Urothelium cell line (cell line): ENCODE measurements around the gene KCNT2.

Experiments
- DNase-seq: peaks from one replicate; pipeline ENCODE4 v3.0.0; 2011; ENCODE audit warnings: low spot score, mixed read lengths
- FAIRE-seq: peaks from 2 replicates; lab custom pipeline; 2011; peaks lifted over from hg19 to GRCh38; lab: Jason Lieb, UNC

The KCNT2 gene

DNA sequence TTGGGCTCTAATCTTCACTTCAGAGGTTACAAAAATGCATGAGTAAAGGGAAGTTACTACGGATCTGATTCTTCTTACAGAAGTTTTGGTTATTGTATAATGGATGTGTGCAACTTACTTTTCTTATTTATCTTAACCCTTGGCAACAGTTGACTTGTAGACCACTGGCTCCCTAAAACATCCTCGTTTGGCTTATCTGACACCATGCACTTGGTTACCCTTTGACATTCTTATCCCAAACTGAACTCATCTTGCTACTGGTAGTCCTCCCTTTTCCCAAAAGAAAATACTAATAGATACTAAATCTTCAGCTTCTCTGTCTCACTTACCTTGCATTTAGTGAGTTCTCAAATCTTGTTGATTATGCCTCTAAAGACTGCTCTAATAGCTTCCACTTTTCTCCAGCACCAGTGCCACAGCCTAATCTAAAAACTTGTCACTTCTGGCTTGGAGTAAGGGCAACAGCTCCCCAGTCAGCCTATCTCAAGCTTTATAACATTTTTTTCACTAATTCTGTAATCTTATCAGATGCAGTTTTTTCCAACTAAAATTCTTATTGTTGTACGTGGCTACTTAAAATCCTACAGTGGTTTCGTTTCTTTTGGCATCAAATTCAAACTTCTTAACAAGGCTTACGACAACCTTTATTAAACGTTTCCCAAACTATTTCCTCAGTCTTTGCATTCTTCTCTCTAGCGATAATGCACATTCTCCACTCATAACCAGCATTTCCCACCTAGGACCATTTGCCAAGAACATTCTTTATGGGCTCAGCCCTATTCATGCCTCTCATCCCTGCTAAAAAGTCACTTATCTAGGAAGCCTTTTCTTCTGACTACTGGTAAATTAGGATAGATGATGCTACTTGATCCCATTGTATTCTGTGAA is 204.2 kb downstream of the KCNT2 start:
- FAIRE-seq (no peak), DNase-seq (no peak)

DNA sequence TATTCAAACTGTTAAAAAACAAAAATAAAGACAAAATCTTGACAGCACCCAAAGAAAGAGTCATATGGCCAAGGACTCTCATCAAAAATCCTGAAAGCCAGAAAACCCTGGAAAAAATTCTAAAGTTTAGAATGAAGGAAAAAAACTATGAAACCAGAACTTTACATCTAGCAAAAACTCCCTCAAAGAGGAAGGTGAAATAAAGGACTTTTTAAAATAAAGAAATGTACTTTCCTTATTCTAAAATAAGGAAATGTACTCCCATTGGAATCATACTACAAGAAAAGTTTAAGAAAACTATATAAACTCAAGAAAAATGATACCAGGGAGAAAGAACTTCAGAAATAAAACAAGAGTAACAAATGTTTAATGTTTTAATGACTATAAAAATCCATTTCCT is 206.3 kb downstream of the KCNT2 start:
- DNase-seq (no peak), FAIRE-seq (no peak)

DNA sequence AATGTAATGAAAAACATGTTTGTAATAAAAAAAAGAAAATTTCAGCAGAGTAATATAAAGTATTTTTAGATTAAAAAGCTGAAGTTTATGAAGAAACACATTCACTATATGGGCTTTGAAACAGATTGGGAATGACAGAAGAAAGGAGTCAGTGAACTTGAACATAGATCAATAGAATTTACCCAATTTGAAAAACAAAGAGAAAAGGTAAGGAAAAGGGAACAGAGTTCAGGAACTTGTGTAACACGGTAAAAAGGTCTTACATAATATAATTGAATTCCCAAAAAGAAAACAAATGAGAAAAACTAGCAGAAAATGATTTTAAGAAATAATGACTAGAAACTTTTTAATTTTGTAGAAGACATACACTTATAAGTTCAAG is 206.8 kb downstream of the KCNT2 start:
- no peak for FAIRE-seq
- no peak for DNase-seq

DNA sequence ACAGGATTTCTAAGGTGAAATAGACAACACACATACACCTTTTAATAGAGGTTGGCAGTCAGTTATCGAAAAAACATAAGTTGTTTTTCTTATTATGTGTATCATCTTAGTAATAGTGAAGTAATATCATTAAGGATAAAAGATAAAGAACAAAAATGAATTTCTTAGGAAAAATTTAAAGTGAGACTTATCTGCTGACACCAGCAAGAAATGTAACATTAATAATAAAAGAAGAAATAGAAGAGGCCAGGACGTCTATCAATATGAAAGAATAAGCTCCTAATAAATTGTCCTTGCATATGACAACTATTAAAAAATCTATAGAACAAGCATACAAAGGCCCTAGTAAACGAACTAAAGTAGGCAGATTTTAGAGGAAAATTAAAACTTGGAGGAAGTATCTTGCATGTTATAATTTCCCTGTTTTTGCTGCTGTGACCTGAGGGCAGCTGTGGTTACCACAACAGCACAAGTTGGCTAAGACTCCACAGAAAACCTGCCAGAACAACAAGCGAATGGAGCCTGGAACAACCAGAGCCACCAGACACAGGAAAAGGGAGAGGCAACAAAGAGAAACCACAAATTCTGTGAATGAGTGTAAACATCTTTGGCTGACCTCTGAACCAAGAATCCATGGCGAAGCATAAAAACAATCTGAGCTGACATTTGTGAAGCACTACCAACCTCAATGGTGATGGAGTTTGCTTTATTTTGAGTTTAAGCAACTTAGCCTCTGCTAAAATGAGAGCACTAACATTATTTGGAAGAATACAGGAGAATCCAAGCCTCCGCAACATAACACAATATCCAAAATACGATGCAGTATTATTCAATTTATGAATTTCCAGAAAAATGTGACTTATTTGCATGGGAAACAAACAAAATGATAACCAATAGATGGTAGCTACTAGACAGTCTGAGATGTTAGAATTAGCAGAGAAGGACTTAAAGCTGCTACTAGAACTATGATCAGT is 207.5 kb downstream of the KCNT2 start:
- DNase-seq (peak; percentile 17), FAIRE-seq (no peak)

DNA sequence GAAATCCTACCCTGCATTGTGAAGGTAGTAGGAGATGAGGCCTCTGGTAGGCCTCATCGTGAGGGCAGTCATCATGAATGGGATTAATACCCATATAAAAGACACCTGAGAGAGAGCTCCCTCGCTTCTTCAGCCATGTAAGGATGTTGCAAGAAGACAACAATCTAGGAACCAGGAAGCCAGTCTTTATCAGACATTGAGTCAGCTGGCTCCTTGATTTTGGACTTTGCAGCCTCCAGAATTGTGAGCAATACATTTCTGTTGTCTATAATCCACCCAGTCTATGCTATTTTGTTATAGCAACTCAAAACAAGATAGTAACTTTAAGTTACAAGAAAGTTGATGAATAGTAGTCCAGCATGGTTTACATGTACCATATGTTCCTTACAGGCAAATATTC is 208.5 kb downstream of the KCNT2 start:
- FAIRE-seq: no peak
- DNase-seq: no peak

DNA sequence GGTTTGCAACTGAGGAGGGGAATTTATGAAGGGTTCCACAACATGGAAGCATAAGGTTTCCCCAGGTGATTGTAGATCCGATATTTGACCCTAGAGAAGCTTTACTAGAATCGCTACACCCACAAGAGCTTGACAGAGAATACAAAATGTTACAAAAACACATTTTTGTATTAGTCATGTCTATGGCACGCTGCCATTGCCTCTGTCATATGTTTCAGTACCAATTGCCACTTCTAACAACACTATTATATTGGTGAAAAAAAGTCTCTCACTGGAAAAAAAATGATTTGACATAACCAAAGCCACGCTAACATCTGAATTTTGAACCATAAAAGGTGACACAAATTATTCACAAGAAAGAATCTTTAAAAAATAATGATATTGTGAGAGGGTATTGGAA is 214.5 kb downstream of the KCNT2 start:
- DNase-seq (peak; percentile 9), FAIRE-seq (no peak)

DNA sequence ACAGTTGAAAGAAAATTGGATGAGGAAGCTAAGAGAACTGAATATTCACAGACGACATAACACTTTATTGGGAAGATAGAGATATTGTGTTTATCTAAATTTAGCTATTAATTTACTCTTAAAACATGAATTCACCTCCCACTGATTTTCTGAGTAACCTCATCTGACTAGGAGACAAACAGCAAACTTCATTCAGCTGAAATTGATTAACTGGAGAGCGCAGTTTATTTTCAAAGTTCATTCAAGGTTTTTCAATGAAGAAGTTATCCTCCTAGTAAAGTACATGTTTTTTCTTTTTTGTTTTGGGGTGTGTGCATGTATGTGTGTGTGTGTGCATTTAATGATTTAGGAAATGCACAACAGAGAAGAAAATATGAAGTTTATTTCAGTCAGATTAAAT is 215.0 kb downstream of the KCNT2 start:
- DNase-seq (no peak), FAIRE-seq (no peak)

DNA sequence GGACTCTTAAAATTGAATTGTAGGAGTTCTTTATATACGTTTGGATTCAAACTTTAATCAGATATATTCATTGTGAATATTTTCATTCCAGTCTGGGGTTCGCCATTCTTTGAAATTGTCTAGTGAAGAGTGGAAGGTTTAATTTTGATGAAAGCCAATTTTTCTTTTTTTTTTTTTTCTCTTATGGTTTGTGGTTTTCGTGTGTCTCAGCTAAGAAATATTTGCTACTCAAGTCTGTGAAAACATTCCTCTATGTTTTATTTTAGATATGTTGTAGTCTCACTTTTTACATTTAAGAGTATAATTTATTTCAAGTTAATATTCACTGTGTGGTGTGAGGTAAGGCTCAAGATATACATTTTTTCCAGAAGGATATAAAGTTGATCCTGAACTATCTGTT is 220.5 kb downstream of the KCNT2 start:
- FAIRE-seq (no peak), DNase-seq (no peak)

DNA sequence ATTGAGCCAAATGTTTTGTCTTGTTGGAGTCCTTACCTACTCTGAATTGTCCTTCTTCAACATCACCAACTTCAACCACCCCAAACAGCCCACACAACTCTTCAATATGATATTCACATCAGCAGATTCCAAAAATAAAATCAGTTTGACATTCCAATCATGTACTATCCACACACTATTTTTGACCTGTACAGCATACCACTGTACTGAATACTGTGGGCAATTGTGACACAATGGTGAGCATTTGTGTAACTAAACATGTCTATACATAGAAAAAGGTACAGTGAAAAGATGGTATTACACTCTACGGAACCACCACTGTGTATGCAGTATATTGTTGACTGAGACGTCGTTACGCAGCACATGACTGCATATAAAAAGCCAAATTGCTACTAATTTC is 223.1 kb downstream of the KCNT2 start:
- no peak for FAIRE-seq

DNA sequence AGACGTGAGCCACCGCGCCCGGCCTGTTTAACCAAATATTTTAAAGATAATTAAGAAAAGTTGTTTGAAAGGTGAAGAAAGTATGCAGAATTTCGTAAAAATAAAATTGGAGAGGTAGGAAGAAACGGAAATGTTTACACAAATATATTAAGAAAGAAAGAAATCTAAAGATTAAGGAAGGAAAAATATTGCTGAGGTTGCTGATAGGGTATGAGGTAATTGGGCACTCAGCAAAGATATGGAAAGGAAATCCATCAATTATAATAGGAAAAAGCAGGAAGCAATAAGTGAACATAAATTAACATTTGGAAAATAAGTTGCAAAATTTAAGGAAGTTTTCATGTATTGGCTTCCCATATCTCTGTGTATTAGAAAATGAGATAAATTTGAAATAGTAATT is 225.9 kb downstream of the KCNT2 start:
- no peak for FAIRE-seq
- DNase-seq: no peak

More for the DNA sequence above, 223.1 kb downstream of the KCNT2 start:
- DNase-seq: no peak

DNA sequence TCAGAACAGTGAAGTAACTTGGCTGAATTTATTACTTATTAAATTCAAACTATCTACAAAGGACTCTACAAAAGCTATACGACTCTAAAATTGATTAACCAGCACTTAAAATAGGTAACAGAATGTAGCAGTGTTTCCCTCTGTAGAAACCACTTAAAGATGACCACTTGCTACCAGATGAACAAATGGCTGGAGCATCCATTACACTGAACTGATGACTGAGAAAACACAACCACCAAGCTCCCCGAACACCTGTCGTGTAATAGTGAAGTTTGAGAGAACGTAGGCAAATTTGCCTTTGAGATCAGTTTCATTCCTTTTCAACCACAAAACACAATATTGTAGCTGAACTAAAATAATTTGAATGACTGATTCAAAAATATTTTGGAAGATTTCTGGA is 226.7 kb downstream of the KCNT2 start:
- DNase-seq (no peak), FAIRE-seq (no peak)

DNA sequence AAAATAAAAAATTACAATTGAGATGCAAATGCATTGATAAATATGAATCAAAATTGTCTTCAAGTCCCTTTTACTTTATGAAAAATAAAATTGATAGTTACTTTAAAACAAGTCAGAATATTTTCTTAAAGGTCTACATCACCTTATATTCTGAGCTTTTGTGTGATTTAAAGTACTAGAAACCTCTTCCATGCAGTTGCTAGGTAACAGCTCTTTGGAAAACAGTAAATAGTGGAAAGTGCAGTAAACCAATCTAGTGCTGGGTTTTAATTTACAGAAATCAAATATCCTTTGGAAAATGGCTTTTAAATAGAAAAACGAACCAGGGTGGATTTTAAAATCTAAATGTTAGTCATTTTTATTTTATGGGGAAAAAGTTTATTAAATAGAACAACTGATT is 227.9 kb downstream of the KCNT2 start:
- DNase-seq: no peak
- FAIRE-seq: no peak

DNA sequence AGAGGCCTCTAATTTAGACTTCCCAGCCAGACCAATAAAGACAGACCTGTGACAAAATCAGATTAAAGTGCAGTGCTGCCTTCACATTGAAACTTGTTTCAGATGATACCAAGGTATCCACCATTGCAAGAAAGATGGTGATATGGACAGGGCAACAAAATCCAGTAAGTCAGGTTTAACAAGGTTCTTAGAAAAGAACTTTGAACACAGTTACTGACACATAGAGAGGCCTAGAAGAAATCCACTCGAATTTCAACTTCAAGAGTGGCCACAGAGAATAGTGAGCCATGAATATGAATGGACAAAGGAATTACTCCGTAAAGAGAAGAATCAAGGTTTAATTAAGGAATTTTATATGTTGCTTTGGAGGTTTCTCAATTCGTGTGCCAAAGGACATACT is 230.4 kb downstream of the KCNT2 start:
- no peak for FAIRE-seq
- DNase-seq: no peak

DNA sequence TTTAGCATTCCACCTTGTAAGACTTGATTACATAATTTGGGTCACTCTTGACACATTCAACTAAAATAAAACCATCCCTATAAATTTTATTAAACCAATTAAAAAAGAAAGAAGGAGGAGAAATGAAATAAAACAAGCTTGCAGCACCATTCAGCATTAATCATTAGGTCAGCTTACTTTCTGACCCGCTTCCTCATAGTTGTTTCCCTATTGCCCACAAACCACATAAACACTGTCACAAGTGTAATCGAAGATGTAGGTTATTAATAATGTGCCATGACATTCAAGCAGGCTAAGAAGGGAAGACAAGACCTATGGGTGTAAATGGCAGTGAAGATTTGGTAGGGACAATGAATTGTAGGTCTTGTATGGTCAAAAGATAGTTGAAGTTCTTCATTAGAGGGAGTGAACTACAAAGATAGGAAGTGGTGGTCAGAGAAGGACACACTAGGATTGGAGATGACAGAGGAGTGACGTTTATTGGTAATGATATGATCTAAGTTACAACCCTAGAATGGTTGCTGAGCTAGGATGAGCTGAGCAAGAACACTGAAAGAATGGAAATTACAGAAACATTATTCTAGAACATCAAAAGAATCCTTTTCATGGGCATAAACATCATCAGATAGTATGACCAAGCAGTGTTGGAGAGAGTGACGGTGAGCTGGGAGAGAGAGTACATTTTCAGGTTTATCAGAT is 231.5 kb downstream of the KCNT2 start:
- FAIRE-seq: no peak
- DNase-seq: no peak

DNA sequence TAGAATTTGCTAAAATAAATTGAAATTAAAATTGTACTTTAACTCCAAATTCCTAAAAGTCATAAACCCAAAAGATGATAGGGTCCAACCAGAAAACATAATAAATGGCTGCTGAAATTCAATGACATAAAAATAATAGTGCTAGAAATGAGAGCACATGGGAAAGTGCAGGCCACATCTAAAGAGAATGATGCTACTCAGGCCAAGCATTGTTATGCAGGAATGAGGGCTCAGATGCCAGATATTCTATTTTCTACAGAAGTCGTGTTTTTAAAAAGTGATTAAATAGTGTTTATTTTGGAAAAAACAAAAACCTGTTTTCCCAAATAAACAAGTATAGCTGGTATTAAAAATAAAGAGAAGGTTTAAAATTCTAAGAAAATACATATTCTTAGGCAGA is 234.4 kb downstream of the KCNT2 start:
- FAIRE-seq (no peak), DNase-seq (no peak)

DNA sequence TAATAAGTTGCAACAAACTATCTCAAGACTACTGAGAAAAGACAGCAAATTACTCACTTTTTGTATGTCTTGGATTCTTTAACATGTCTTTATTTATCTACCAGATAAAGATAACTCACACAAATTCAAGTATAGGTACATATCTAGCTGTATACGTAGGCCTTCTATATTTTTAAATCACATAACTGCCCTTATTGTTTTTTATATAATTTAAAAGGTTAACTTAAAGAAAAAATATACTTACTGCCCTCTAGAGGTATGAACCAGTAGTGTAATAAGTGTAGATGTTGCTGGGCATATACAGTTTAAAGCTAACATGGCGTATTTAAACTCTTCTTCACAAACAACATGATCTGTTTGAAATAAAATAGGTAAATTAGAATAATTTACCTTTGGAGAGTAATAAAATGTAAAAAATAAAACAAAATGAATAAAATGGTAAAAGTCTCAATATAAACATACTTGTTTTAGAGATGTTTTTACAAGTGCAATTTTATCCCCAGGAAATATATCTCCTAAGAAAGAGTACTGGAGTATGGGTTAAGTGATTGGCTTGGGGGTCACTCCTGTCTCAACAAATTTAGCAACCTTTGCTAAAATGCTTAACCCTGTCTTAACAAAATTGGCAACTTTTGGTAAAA is 235.2 kb downstream of the KCNT2 start:
- FAIRE-seq: no peak
- peak; percentile 7 for DNase-seq

DNA sequence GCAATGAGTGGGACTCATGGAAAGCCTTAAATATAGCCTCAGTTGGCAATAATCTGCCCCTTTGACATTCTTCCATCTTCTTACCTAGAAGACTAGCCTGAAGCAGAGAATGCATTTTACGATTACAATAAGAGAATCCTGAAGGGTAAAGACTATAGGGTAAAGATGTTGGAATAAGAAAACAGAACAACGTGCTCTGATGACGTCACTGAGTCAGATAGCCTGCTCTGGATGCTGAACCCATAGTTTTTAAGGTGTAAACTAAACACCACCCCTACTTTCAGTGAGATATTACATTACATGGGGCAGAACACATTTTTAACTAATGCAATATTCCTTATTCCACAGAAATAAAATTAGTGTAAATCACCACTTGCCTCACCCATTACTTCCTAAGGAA is 240.4 kb downstream of the KCNT2 start:
- DNase-seq (no peak), FAIRE-seq (no peak)

DNA sequence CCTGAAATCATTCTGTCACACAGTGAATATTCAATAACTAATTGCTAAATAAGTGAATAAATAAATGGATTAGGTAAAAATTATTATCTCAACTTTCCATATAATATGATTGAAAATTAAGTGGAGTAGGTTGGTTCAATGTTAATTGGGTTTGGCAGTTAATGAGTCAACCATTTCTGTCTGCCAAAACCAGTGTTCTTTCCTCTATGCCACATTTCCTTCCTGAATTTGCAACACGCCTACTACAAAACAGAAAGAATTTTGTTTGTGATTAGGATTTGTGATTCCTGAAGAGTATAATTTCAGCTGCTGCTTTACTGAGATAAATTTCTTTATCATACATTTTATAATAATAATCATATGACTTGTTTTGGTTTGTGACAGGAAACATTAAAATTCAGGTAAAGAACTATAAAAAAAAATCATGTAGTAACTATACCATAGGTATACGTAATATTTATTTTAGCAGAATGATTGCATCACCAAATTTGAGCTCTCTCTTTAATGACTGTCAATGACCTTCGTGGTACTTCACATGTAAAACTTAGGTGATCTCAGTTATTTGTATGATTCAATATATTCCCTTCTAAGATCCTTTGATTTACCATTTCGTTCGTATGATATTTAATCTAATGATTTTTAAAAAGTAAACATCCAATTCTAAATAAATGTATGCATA is 241.3 kb downstream of the KCNT2 start:
- DNase-seq (no peak), FAIRE-seq (no peak)

DNA sequence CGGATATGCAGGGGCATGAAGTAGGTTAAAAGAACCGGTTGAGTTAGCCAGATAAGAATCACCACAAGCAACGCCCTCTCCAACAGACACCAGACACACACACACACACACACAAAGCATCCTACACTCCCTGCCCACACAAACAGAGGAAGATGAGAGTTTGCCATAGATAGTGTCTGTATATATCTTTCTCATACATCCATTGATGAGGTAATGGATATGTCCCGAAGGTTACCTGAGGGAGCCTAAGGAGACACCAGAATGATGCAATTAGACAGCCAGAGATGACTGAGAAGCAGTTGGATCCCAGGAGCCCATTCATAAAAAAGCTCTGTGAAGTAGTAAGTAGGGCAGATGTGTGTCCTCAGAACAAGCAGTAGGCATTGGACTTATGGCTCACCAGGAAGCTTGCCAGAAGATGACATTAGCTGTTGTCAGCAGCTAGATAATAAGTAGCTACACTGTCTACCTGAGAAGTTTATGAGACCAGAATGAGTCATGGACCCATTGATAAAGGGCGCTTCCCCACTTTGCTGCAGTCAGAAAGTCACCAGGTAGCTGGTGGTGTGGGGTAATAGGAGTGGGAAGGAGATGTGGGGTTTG is 247.0 kb downstream of the KCNT2 start:
- DNase-seq (peak; percentile 4), FAIRE-seq (no peak)

DNA sequence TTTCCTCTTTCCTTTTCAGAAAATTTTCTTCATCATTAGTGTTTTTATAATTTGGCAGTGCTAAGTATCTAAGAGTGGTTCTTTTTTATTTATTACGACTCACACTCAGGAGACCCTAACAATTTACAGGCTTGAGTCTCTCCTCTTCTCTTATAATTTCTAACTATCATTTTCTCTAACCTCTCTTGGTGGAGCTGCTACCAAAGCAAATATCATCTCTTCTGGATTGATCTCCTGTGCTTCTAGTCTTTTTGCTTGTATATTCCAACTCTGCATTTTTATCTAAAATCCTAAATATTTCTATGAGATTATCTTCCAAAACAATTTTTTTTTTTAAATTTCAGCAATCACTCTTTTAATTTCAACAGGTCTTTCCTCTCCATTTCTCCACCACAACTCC is 250.3 kb downstream of the KCNT2 start:
- DNase-seq (no peak), FAIRE-seq (no peak)
